ENCODE measurements around the gene AJUBA. TPM values are rescaled to one million over a fixed set of nuclear protein-coding genes. Genes with fewer than 3 reads are reported as not detected.

The AJUBA gene
- total RNA-seq, 1 experiment from 2014 or later: 32.7 TPM

GRCh38 chr14:23024612-23025075 is 42.3 kb upstream of the AJUBA start:
- H3K36me3 Mint-ChIP-seq (ENCODE audit: insufficient read depth, unreplicated experiment): peaks cover 26% of the 10 kb centered on the region
- H3K27ac Mint-ChIP-seq (ENCODE audit: unreplicated experiment): no peak overlapping the region
- intact Hi-C loops (cut with micrococcal nuclease; ENCODE audit: unreplicated experiment): no loop called here
- DNase-seq: no peak
- no TSS peak for BruUV-seq (replicated peaks)
- no peak overlapping the region for H3K4me3 Mint-ChIP-seq (ENCODE audit: low read depth, unreplicated experiment)
- CTCF ChIA-PET: no interaction called here
- no peak for TF ChIP-seq CTCF (IDR thresholded peaks at IDR 0.05; ENCODE audit: unreplicated experiment)
- no peaks in the 10 kb centered on the region for H3K27me3 Mint-ChIP-seq (ENCODE audit: unreplicated experiment)
- no peaks in the 10 kb centered on the region for H3K4me1 Mint-ChIP-seq (ENCODE audit: low read depth, unreplicated experiment)
- H3K9me3 Mint-ChIP-seq (ENCODE audit: low read depth, unreplicated experiment): no peaks in the 10 kb centered on the region

GRCh38 chr14:23023795-23024152 is 41.4 kb upstream of the AJUBA start:
- DNase-seq: no peak
- no peak overlapping the region for H3K27ac Mint-ChIP-seq (ENCODE audit: unreplicated experiment)
- BruUV-seq (replicated peaks): no TSS peak
- peaks cover 18% of the 10 kb centered on the region for H3K36me3 Mint-ChIP-seq (ENCODE audit: insufficient read depth, unreplicated experiment)
- CTCF ChIA-PET: interaction anchor here (0.6 kb wide), 2 partner anchors 22 to 377 kb away, joined by 4 to 6 read pairs; no protein-coding TSS in a partner anchor
- intact Hi-C loops (cut with micrococcal nuclease; ENCODE audit: unreplicated experiment): no loop called here
- no peaks in the 10 kb centered on the region for H3K9me3 Mint-ChIP-seq (ENCODE audit: low read depth, unreplicated experiment)
- no peak overlapping the region for H3K4me3 Mint-ChIP-seq (ENCODE audit: low read depth, unreplicated experiment)
- no peaks in the 10 kb centered on the region for H3K4me1 Mint-ChIP-seq (ENCODE audit: low read depth, unreplicated experiment)
- TF ChIP-seq CTCF (IDR thresholded peaks at IDR 0.05; ENCODE audit: unreplicated experiment): no peak
- no peaks in the 10 kb centered on the region for H3K27me3 Mint-ChIP-seq (ENCODE audit: unreplicated experiment)

- H3K27ac Mint-ChIP-seq (ENCODE audit: unreplicated experiment): no peak overlapping the region
- intact Hi-C loops (cut with micrococcal nuclease; ENCODE audit: unreplicated experiment): no loop called here
- no peaks in the 10 kb centered on the region for H3K27me3 Mint-ChIP-seq (ENCODE audit: unreplicated experiment)
- H3K9me3 Mint-ChIP-seq (ENCODE audit: low read depth, unreplicated experiment): no peaks in the 10 kb centered on the region
- no peaks in the 10 kb centered on the region for H3K4me1 Mint-ChIP-seq (ENCODE audit: low read depth, unreplicated experiment)
- CTCF ChIA-PET: interaction anchor here (0.6 kb wide), 2 partner anchors 21 to 376 kb away, joined by 4 to 6 read pairs; no protein-coding TSS in a partner anchor
- H3K36me3 Mint-ChIP-seq (ENCODE audit: insufficient read depth, unreplicated experiment): peaks cover 16% of the 10 kb centered on the region
- no peak overlapping the region for H3K4me3 Mint-ChIP-seq (ENCODE audit: low read depth, unreplicated experiment)
- TF ChIP-seq CTCF (IDR thresholded peaks at IDR 0.05; ENCODE audit: unreplicated experiment): no peak
- BruUV-seq (replicated peaks): no TSS peak
- no peak for DNase-seq
Measured at GRCh38 chr14:23023022-23023794, 40.9 kb upstream of the AJUBA start.

- no TSS peak for BruUV-seq (replicated peaks)
- no peak for DNase-seq
Measured at GRCh38 chr14:23021889-23022442, 39.6 kb upstream of the AJUBA start.

More at GRCh38 chr14:23021889-23022442, 39.6 kb upstream of the AJUBA start:
- H3K27ac Mint-ChIP-seq (ENCODE audit: unreplicated experiment): no peak overlapping the region
- no peaks in the 10 kb centered on the region for H3K27me3 Mint-ChIP-seq (ENCODE audit: unreplicated experiment)
- no peaks in the 10 kb centered on the region for H3K4me1 Mint-ChIP-seq (ENCODE audit: low read depth, unreplicated experiment)
- H3K36me3 Mint-ChIP-seq (ENCODE audit: insufficient read depth, unreplicated experiment): peaks cover 9% of the 10 kb centered on the region
- no peak for TF ChIP-seq CTCF (IDR thresholded peaks at IDR 0.05; ENCODE audit: unreplicated experiment)
- CTCF ChIA-PET: no interaction called here
- intact Hi-C loops (cut with micrococcal nuclease; ENCODE audit: unreplicated experiment): no loop called here
- H3K9me3 Mint-ChIP-seq (ENCODE audit: low read depth, unreplicated experiment): no peaks in the 10 kb centered on the region
- H3K4me3 Mint-ChIP-seq (ENCODE audit: low read depth, unreplicated experiment): no peak overlapping the region

Data from Calu3 (cell line).